SK-N-SH (cell line): Measurements from ENCODE around the gene PPARGC1A. TPM values are rescaled to one million over a fixed set of nuclear protein-coding genes. Genes with fewer than 3 reads are reported as not detected.

ENCODE experiments used
- CTCF ChIA-PET: fragments of 300-600, 350-600 bp; formaldehyde crosslinking; extraction: SDS; loops from one replicate; lab custom pipeline; 2021; lab: Yijun Ruan, JAX
- POLR2A ChIA-PET: fragments of 350-600 bp; sonication (Branson Sonifier 250); formaldehyde crosslinking; extraction: SDS; loops from one replicate; lab custom pipeline; 2020; ENCODE audit warnings: antibody characterized with exemption, inconsistent platforms; lab: Yijun Ruan, JAX
- DNase-seq: peaks from one replicate; pipeline ENCODE4 v3.0.0; 2012
- H2AFZ ChIP-seq: fragments of 200-600 bp; sonication (generic); 2 replicates; pipeline ENCODE4 v1.8.1; 2016; ENCODE audit warnings: antibody characterized with exemption, mild to moderate bottlenecking, low read depth
- H3F3A ChIP-seq: fragments of 200-600 bp; sonication (generic); replicated peaks from 2 replicates; pipeline ENCODE3; 2016; ENCODE audit warnings: antibody characterized with exemption, mild to moderate bottlenecking; ENCODE audit not compliant: insufficient read depth
- H3K27ac ChIP-seq, 2 experiments: fragments of 200-500 bp in 1 of 2; fragments of 200-600 bp in 1 of 2; sonication (Bioruptor generic) in 1 of 2; sonication (generic), shearing (Covaris generic) in 1 of 2; 2 replicates each; pipeline versions ENCODE4 v1.5.1 to v1.6.1; 2014 to 2016; ENCODE audit warnings: low read depth in 2 of 2, inconsistent platforms in 1 of 2, low read length in 1 of 2, mild to moderate bottlenecking in 1 of 2, mixed read lengths in 1 of 2
- H3K27me3 ChIP-seq: fragments of 200-600 bp; sonication (generic), shearing (Covaris generic); 2 replicates; pipeline ENCODE4 v1.6.1; 2016; ENCODE audit warnings: mixed run types; ENCODE audit not compliant: insufficient read depth
- H3K36me3 ChIP-seq, 2 experiments: fragments of 200-500 bp in 1 of 2; fragments of 200-600 bp in 1 of 2; sonication (Bioruptor generic) in 1 of 2; sonication (generic) in 1 of 2; replicated peaks in 1 of 2; 2 replicates each; pipeline versions ENCODE3 to v1.5.1; 2014 to 2016; ENCODE audit warnings: low read length in 1 of 2, mild to moderate bottlenecking in 1 of 2; ENCODE audit not compliant: insufficient read depth in 2 of 2, control insufficient read depth in 1 of 2
- H3K4me1 ChIP-seq, 2 experiments: fragments of 200-500 bp in 1 of 2; fragments of 200-600 bp in 1 of 2; sonication (Bioruptor generic) in 1 of 2; sonication (generic), shearing (Covaris generic) in 1 of 2; 2 replicates each; pipeline versions ENCODE4 v1.5.1 to v1.6.1; 2014 to 2016; ENCODE audit warnings: low read depth in 1 of 2, low read length in 1 of 2, mixed run types in 1 of 2; ENCODE audit not compliant: insufficient read depth in 2 of 2, control insufficient read depth in 1 of 2
- H3K4me2 ChIP-seq: fragments of 200-600 bp; sonication (generic), shearing (Covaris generic); 2 replicates; pipeline ENCODE4 v1.6.1; 2017; ENCODE audit warnings: mixed run types
- H3K4me3 ChIP-seq, 2 experiments: fragments of 200-500 bp in 1 of 2; fragments of 200-600 bp in 1 of 2; sonication (Bioruptor generic) in 1 of 2; sonication (generic), shearing (Covaris generic) in 1 of 2; 2 replicates each; pipeline versions ENCODE4 v1.5.1 to v1.8.1; 2014 to 2016; ENCODE audit warnings: low read depth in 2 of 2, inconsistent platforms in 1 of 2, low read length in 1 of 2, mild to moderate bottlenecking in 1 of 2, mixed read lengths in 1 of 2, moderate library complexity in 1 of 2
- H3K79me2 ChIP-seq: fragments of 200-600 bp; sonication (generic); 2 replicates; pipeline ENCODE4 v1.8.1; 2017; ENCODE audit warnings: mild to moderate bottlenecking; ENCODE audit not compliant: insufficient read depth
- H3K9ac ChIP-seq: fragments of 200-600 bp; sonication (generic); 2 replicates; pipeline ENCODE4 v1.6.1; 2017; ENCODE audit warnings: mixed run types
- H3K9me2 ChIP-seq: fragments of 200-600 bp; sonication (generic); 2 replicates; pipeline ENCODE4 v1.6.1; 2017; ENCODE audit warnings: mixed run types
- H3K9me3 ChIP-seq: fragments of 200-600 bp; sonication (generic); 2 replicates; pipeline ENCODE4 v1.6.1; 2017; ENCODE audit warnings: mixed run types, mild to moderate bottlenecking, moderate library complexity
- H4K20me1 ChIP-seq: fragments of 200-600 bp; sonication (generic); 2 replicates; pipeline ENCODE4 v1.6.1; 2017; ENCODE audit warnings: mild to moderate bottlenecking, mixed run types; ENCODE audit not compliant: insufficient read depth
- CHD2 ChIP-seq: fragments of 150-350 bp; IDR thresholded peaks from 2 replicates; pipeline ENCODE4 v1.6.1; 2018; ENCODE audit warnings: low read length; ENCODE audit not compliant: partially characterized antibody
- EZH2phosphoT487 ChIP-seq: fragments of 200-600 bp; sonication (generic); IDR thresholded peaks from 2 replicates; pipeline ENCODE4 v1.6.1; 2017; ENCODE audit warnings: low read depth, mixed run types, mild to moderate bottlenecking, antibody characterized with exemption, moderate library complexity, borderline replicate concordance
- FOSL2 ChIP-seq: IDR thresholded peaks from 2 replicates; pipeline ENCODE4 v1.4.0; 2012; ENCODE audit warnings: low read depth, mild to moderate bottlenecking, moderate library complexity, borderline replicate concordance
- FOXM1 ChIP-seq: IDR thresholded peaks from 2 replicates; pipeline ENCODE4 v1.4.0; 2012; ENCODE audit warnings: low read depth, mild to moderate bottlenecking
- GATA2 ChIP-seq: sonication (generic); formaldehyde crosslinking; IDR thresholded peaks from 2 replicates; pipeline ENCODE4 v1.5.0; 2020; ENCODE audit warnings: mild to moderate bottlenecking, missing genetic modification reagents
- NRF1 ChIP-seq: IDR thresholded peaks from 2 replicates; pipeline ENCODE4 v1.6.1; 2012; ENCODE audit warnings: low read depth, mild to moderate bottlenecking, low read length
- RCOR1 ChIP-seq: fragments of 150-350 bp; IDR thresholded peaks from 2 replicates; pipeline ENCODE4 v1.6.1; 2017; ENCODE audit warnings: antibody characterized with exemption, low read length
- RFX5 ChIP-seq: IDR thresholded peaks from 2 replicates; pipeline ENCODE4 v1.6.1; 2012; ENCODE audit warnings: mild to moderate bottlenecking, improper control_type of control experiment, low read length
- RXRA ChIP-seq: IDR thresholded peaks from 2 replicates; pipeline ENCODE4 v1.4.0; 2012; ENCODE audit warnings: low read depth, mild to moderate bottlenecking, borderline replicate concordance
- SMC3 ChIP-seq: IDR thresholded peaks from 2 replicates; pipeline ENCODE4 v1.6.1; 2012; ENCODE audit warnings: low read depth, low read length, improper control_type of control experiment
- TAF1 ChIP-seq: IDR thresholded peaks from 2 replicates; pipeline ENCODE4 v1.6.1; 2012; ENCODE audit warnings: low read depth, mild to moderate bottlenecking, low read length, moderate library complexity, borderline replicate concordance
- TCF12 ChIP-seq: IDR thresholded peaks from 2 replicates; pipeline ENCODE4 v1.4.0; 2012
- TEAD4 ChIP-seq: IDR thresholded peaks from 2 replicates; pipeline ENCODE4 v1.4.0; 2012; ENCODE audit warnings: mild to moderate bottlenecking, borderline replicate concordance; ENCODE audit not compliant: insufficient read depth
- WGBS: methylation state at CpG from one replicate; pipeline ENCODE4 v1.1.6; 2017; ENCODE audit warnings: low lambda C conversion rate; 5-methylcytosine and 5-hydroxymethylcytosine counted together
- polyA plus RNA-seq, 3 experiments: library from polyadenylated mRNA; depleted of rRNA; stranded (reverse); fragments of >200 nt; gene quantifications; 2 replicates each; pipeline ENCODE4 v1.2.3, GENCODE V29; 2012
- TF ChIP-seq, protein P1 (sequence below): fragments of 150-350 bp; IDR thresholded peaks from 2 replicates; pipeline ENCODE4 v1.6.1; 2016; ENCODE audit warnings: mild to moderate bottlenecking, low read depth, low read length
- TF ChIP-seq, protein P2 (sequence below): IDR thresholded peaks from 2 replicates; pipeline ENCODE4 v1.4.0; 2012; ENCODE audit warnings: low read depth, borderline replicate concordance
- TF ChIP-seq, protein P3 (sequence below): IDR thresholded peaks from 2 replicates; pipeline ENCODE4; 2012
- TF ChIP-seq, protein P4 (sequence below): fragments of 200-600 bp; sonication (generic); IDR thresholded peaks from 2 replicates; pipeline ENCODE4 v1.6.1; 2017; ENCODE audit warnings: antibody characterized with exemption, mild to moderate bottlenecking, moderate library complexity

The PPARGC1A gene
- polyA plus RNA-seq, 1 of the 3 experiments (the other 2 are of a cell fraction), result 0.07 TPM

DNA sequence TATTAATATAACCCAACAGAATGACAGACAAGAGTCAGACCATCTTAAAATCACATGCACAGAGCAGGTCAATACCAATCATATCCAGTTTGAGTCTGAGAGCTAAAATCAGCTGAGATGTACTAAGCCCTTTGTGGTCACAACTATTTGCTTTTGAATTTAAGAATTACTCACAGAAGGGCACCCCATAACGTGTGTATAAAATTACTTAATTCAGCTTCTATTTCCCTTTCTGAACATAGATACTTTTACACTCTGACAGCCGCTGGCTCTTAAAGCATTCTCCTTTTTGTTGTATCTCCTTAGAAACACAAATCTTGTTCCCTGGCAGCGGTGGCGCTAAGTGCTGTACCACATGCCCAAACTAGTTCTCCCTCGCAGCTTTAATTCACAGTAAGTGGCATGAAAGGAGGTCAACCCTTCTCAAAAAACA lies 14.8 kb upstream of the PPARGC1A start:
- Histone ChIP-seq H3K4me1 (no peaks in the 10 kb centered on the region), H2AFZ (no peak overlapping the region), H3K4me3 (no peak overlapping the region), H3K9me3 (no peaks in the 10 kb centered on the region), H3K79me2 (no peaks in the 10 kb centered on the region), H3K4me2 (no peak overlapping the region), H3K9me2 (no peaks in the 10 kb centered on the region), H4K20me1 (no peaks in the 10 kb centered on the region), H3K9ac (no peak overlapping the region), H3K27me3 (no peaks in the 10 kb centered on the region), H3F3A (no peaks in the 10 kb centered on the region), H3K27ac (no peak overlapping the region), H3K36me3 (no peaks in the 10 kb centered on the region)
- TF ChIP-seq, protein P1, sequence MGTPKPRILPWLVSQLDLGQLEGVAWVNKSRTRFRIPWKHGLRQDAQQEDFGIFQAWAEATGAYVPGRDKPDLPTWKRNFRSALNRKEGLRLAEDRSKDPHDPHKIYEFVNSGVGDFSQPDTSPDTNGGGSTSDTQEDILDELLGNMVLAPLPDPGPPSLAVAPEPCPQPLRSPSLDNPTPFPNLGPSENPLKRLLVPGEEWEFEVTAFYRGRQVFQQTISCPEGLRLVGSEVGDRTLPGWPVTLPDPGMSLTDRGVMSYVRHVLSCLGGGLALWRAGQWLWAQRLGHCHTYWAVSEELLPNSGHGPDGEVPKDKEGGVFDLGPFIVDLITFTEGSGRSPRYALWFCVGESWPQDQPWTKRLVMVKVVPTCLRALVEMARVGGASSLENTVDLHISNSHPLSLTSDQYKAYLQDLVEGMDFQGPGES, result no peak
- ChIA-PET POLR2A (no interaction called here), CTCF (interaction anchor here (0.9 to 1.2 kb wide), 2 partner anchors 10 to 12 kb away, joined by 3 read pairs; no protein-coding TSS in a partner anchor)
- no peak for DNase-seq
- WGBS, result 66% methylated on average over 5 of the region's 5 CpGs

DNA sequence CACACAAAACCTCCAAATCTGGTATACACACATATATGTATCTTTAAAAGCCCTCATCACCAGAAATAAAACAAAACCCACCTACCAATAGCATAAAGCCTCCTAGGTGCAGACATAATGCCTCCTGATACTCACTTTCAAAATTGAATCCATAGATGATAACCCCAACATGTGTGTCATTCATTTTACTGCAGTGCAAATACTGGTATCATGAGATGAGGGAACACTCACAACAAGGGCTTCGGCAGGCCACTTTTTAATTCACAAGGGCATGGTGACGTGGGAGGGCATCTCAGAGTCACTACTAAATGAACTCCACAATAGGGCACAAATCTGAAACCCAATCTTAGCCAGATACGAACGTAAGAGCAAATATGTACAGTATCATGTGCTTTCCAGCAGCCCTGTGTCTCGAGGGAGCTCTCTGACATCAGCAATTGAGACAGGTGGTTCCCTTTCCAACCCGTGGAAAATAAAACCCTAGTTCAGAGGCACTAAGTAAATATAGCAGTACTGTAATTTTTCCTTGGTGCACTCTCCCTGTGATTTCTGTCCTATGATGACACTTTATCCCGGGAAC lies 14.1 kb upstream of the PPARGC1A start:
- Histone ChIP-seq H3K79me2 (no peaks in the 10 kb centered on the region), H4K20me1 (no peaks in the 10 kb centered on the region), H3K36me3 (no peaks in the 10 kb centered on the region), H3K9me3 (no peaks in the 10 kb centered on the region), H3K9me2 (no peaks in the 10 kb centered on the region), H3K4me2 (no peak overlapping the region), H3K9ac (no peak overlapping the region), H3K27ac (no peak overlapping the region), H2AFZ (no peak overlapping the region), H3F3A (no peaks in the 10 kb centered on the region), H3K4me1 (no peaks in the 10 kb centered on the region), H3K4me3 (no peak overlapping the region), H3K27me3 (no peaks in the 10 kb centered on the region)
- CTCF ChIA-PET, result interaction anchor here (1.2 kb wide), 1 partner anchor 13 kb away, joined by 3 read pairs; no protein-coding TSS in a partner anchor
- POLR2A ChIA-PET, result no interaction called here
- no peak for DNase-seq
- WGBS, result 41% methylated on average over 7 of the region's 7 CpGs
- TF ChIP-seq FOSL2, result no peak
- no peak for TF ChIP-seq TEAD4
- TF ChIP-seq TAF1, result no peak
- TF ChIP-seq, protein P2, sequence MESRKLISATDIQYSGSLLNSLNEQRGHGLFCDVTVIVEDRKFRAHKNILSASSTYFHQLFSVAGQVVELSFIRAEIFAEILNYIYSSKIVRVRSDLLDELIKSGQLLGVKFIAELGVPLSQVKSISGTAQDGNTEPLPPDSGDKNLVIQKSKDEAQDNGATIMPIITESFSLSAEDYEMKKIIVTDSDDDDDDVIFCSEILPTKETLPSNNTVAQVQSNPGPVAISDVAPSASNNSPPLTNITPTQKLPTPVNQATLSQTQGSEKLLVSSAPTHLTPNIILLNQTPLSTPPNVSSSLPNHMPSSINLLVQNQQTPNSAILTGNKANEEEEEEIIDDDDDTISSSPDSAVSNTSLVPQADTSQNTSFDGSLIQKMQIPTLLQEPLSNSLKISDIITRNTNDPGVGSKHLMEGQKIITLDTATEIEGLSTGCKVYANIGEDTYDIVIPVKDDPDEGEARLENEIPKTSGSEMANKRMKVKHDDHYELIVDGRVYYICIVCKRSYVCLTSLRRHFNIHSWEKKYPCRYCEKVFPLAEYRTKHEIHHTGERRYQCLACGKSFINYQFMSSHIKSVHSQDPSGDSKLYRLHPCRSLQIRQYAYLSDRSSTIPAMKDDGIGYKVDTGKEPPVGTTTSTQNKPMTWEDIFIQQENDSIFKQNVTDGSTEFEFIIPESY, result no peak
- no peak for TF ChIP-seq CHD2
- TF ChIP-seq GATA2 (CRISPR knock-in tag), result no peak
- no peak for TF ChIP-seq EZH2phosphoT487
- TF ChIP-seq RCOR1, result no peak
- TF ChIP-seq, protein P3, sequence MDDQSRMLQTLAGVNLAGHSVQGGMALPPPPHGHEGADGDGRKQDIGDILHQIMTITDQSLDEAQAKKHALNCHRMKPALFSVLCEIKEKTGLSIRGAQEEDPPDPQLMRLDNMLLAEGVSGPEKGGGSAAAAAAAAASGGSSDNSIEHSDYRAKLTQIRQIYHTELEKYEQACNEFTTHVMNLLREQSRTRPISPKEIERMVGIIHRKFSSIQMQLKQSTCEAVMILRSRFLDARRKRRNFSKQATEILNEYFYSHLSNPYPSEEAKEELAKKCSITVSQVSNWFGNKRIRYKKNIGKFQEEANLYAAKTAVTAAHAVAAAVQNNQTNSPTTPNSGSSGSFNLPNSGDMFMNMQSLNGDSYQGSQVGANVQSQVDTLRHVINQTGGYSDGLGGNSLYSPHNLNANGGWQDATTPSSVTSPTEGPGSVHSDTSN, result no peak
- TF ChIP-seq RFX5, result no peak
- no peak for TF ChIP-seq TCF12
- no peak for TF ChIP-seq FOXM1
- TF ChIP-seq SMC3, result no peak
- TF ChIP-seq RXRA, result no peak
- no peak for TF ChIP-seq NRF1
- TF ChIP-seq, protein P4, sequence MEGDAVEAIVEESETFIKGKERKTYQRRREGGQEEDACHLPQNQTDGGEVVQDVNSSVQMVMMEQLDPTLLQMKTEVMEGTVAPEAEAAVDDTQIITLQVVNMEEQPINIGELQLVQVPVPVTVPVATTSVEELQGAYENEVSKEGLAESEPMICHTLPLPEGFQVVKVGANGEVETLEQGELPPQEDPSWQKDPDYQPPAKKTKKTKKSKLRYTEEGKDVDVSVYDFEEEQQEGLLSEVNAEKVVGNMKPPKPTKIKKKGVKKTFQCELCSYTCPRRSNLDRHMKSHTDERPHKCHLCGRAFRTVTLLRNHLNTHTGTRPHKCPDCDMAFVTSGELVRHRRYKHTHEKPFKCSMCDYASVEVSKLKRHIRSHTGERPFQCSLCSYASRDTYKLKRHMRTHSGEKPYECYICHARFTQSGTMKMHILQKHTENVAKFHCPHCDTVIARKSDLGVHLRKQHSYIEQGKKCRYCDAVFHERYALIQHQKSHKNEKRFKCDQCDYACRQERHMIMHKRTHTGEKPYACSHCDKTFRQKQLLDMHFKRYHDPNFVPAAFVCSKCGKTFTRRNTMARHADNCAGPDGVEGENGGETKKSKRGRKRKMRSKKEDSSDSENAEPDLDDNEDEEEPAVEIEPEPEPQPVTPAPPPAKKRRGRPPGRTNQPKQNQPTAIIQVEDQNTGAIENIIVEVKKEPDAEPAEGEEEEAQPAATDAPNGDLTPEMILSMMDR, result no peak
